GM12878 (cell line): ENCODE results near the gene NDRG4. TPM values are rescaled to one million over a fixed set of nuclear protein-coding genes. Genes with fewer than 3 reads are reported as not detected.

Experiments
- ATAC-seq: fragments of 200-7000 bp; cut with Tn5 transposase; 3 replicates; pipeline ENCODE4 v1.9.1; 2020; ENCODE audit warnings: mild to moderate bottlenecking, moderate library complexity
- BruUV-seq: library from RNA; stranded (reverse); fragments of 400-500 nt; replicated peaks from 2 replicates; lab custom pipeline; 2021; lab: Mats Ljungman, UMichigan
- CTCF ChIA-PET: fragments of 300-600 bp; sonication (Branson Sonifier 250); formaldehyde crosslinking; extraction: SDS; loops from one replicate; lab custom pipeline; 2021; ENCODE audit warnings: inconsistent platforms; lab: Yijun Ruan, JAX
- POLR2A ChIA-PET: fragments of 350-600 bp; formaldehyde crosslinking; extraction: SDS; loops from one replicate; lab custom pipeline; 2021; ENCODE audit warnings: inconsistent platforms; lab: Charles Lee
- RAD21 ChIA-PET: fragments of 300-600 bp; sonication (Branson Sonifier 250); formaldehyde crosslinking; loops from one replicate; lab custom pipeline; 2023; ENCODE audit warnings: antibody characterized with exemption; ENCODE audit not compliant: unreplicated experiment; lab: Charles Lee
- SMC1A ChIA-PET: fragments of 300-600 bp; sonication (Branson Sonifier 250); formaldehyde crosslinking; loops from one replicate; lab custom pipeline; 2023; ENCODE audit not compliant: unreplicated experiment, uncharacterized antibody; lab: Charles Lee
- DNase-seq: peaks from one replicate; pipeline ENCODE4 v3.0.0-alpha.2; 2011; ENCODE audit warnings: low read depth, low spot score
- FAIRE-seq: peaks from 3 replicates; lab custom pipeline; 2011; peaks lifted over from hg19 to GRCh38; lab: Jason Lieb, UNC
- H2AFZ ChIP-seq: 2 replicates; pipeline ENCODE4 v1.6.0; 2011; ENCODE audit warnings: low read depth, low read length, control low read depth; ENCODE audit not compliant: control insufficient read depth
- H3K27ac ChIP-seq: 2 replicates; pipeline ENCODE4 v1.5.1; 2011; ENCODE audit warnings: control low read depth; ENCODE audit not compliant: control insufficient read depth, insufficient read depth
- H3K27me3 ChIP-seq, 2 experiments: replicated peaks in 1 of 2; 2 replicates each; pipeline versions ENCODE4 v1.6.0 to v1.6.1; 2011; ENCODE audit warnings: low read length in 1 of 2; ENCODE audit not compliant: control insufficient read depth in 2 of 2, insufficient read depth in 2 of 2
- H3K36me3 ChIP-seq, 2 experiments: 2 replicates each; pipeline ENCODE4 v1.5.1; 2011; ENCODE audit warnings: low read length in 1 of 2; ENCODE audit not compliant: control insufficient read depth in 2 of 2, insufficient read depth in 2 of 2
- H3K4me1 ChIP-seq: 2 replicates; pipeline ENCODE4 v1.6.1; 2011; ENCODE audit warnings: mild to moderate bottlenecking, low read length, moderate library complexity, mixed read lengths; ENCODE audit not compliant: control insufficient read depth, insufficient read depth
- H3K4me2 ChIP-seq: 2 replicates; pipeline ENCODE4 v1.6.0; 2011; ENCODE audit warnings: control low read depth; ENCODE audit not compliant: control insufficient read depth, insufficient read depth
- H3K4me3 ChIP-seq: fragments of 200-600 bp; sonication (generic); 2 replicates; pipeline ENCODE4 v1.5.1; 2016
- H3K79me2 ChIP-seq: 2 replicates; pipeline ENCODE4 v1.6.0; 2011; ENCODE audit warnings: low read length; ENCODE audit not compliant: control insufficient read depth, insufficient read depth
- H3K9ac ChIP-seq: 2 replicates; pipeline ENCODE4 v1.8.0; 2011; ENCODE audit warnings: low read length, control low read depth, mixed read lengths; ENCODE audit not compliant: control insufficient read depth, insufficient read depth
- H3K9me3 ChIP-seq: replicated peaks from 3 replicates; pipeline ENCODE4 v1.5.1; 2011; ENCODE audit warnings: mild to moderate bottlenecking, low read length; ENCODE audit not compliant: control insufficient read depth, insufficient read depth
- H4K20me1 ChIP-seq: 2 replicates; pipeline ENCODE4 v1.6.0; 2011; ENCODE audit not compliant: control insufficient read depth, insufficient read depth
- BACH1 ChIP-seq: fragments of 450-650 bp; IDR thresholded peaks from 2 replicates; pipeline ENCODE4 v1.6.1; 2017; ENCODE audit warnings: mild to moderate bottlenecking, borderline replicate concordance
- BCL11A ChIP-seq: IDR thresholded peaks from 2 replicates; pipeline ENCODE4 v1.6.1; 2011; ENCODE audit warnings: low read depth, low read length
- BHLHE40 ChIP-seq, 2 experiments: fragments of 450-650 bp in 1 of 2; IDR thresholded peaks; 2 replicates each; pipeline ENCODE4 v1.6.1; 2011 to 2017; ENCODE audit warnings: low read depth in 2 of 2, borderline replicate concordance in 1 of 2, improper control_type of control experiment in 1 of 2, low read length in 1 of 2, mild to moderate bottlenecking in 1 of 2
- CBX3 ChIP-seq: fragments of 200-600 bp; sonication (generic); IDR thresholded peaks from 2 replicates; pipeline ENCODE4 v1.6.1; 2016; ENCODE audit warnings: low read depth, borderline replicate concordance
- FOS ChIP-seq: IDR thresholded peaks from 3 replicates; pipeline ENCODE4 v1.6.1; 2011; ENCODE audit warnings: borderline replicate concordance; ENCODE audit not compliant: insufficient read length; ENCODE audit errors: extremely low read depth
- FOXK2 ChIP-seq: fragments of 450-650 bp; IDR thresholded peaks from 2 replicates; pipeline ENCODE4 v1.6.1; 2017; ENCODE audit warnings: mild to moderate bottlenecking, moderate library complexity
- NBN ChIP-seq: fragments of 450-650 bp; IDR thresholded peaks from 2 replicates; pipeline ENCODE4 v1.6.1; 2016
- NFIC ChIP-seq: IDR thresholded peaks from 2 replicates; pipeline ENCODE4 v1.6.1; 2012; ENCODE audit warnings: low read depth, mild to moderate bottlenecking, inconsistent platforms, low read length, moderate library complexity
- NFYB ChIP-seq: IDR thresholded peaks from 2 replicates; pipeline ENCODE4 v1.6.1; 2011; ENCODE audit warnings: low read depth, mild to moderate bottlenecking, low read length, improper control_type of control experiment, moderate library complexity; ENCODE audit not compliant: insufficient read depth
- POLR2AphosphoS2 ChIP-seq: IDR thresholded peaks from 2 replicates; pipeline ENCODE4 v1.6.1; 2011; ENCODE audit warnings: low read depth, mild to moderate bottlenecking, low read length, improper control_type of control experiment, moderate library complexity
- PRDM15 ChIP-seq: fragments of 450-650 bp; formaldehyde crosslinking; IDR thresholded peaks from 2 replicates; pipeline ENCODE4 v1.4.0; 2020; ENCODE audit warnings: mild to moderate bottlenecking, moderate library complexity
- ZNF217 ChIP-seq: fragments of 450-650 bp; IDR thresholded peaks from 2 replicates; pipeline ENCODE4 v1.6.1; 2017; ENCODE audit warnings: antibody characterized with exemption, mild to moderate bottlenecking
- WGBS: methylation state at CpG from one replicate; pipeline ENCODE4 v1.1.6; 2016; ENCODE audit warnings: low lambda C conversion rate; ENCODE audit not compliant: insufficient replicate concordance, insufficient coverage; ENCODE audit errors: missing lambda C conversion rate; 5-methylcytosine and 5-hydroxymethylcytosine counted together
- in situ Hi-C: fragments of 300-500 bp; cut with MboI; formaldehyde crosslinking; loops from 9 replicates; pipeline ENCODE4 v1.14.3; 2018; ENCODE audit warnings: mixed read lengths
- intact Hi-C: fragments of 100-400 bp; cut with micrococcal nuclease; formaldehyde crosslinking; loops from one replicate; pipeline ENCODE4 v1.14.2; 2022; ENCODE audit not compliant: unreplicated experiment
- polyA plus RNA-seq, 11 experiments: library from polyadenylated mRNA; depleted of rRNA in 4 of 11; unstranded in 6 of 11; stranded (reverse) in 5 of 11; fragments of >200 nt; fragmentation: Nextera tagmentation in 4 of 11; fragmentation: Illumina TruSeq in 1 of 11; extraction: Ambion mirVana in 4 of 11; extraction: Trizol in 1 of 11; gene quantifications; 1 replicate in 1 of 11; 2 replicates in 10 of 11; pipeline versions ENCODE4 v1.2.1 to v1.2.3, GENCODE V29; 2011 to 2016; ENCODE audit warnings: inconsistent platforms in 2 of 11, missing spikeins in 2 of 11, low read depth in 1 of 11
- total RNA-seq, 4 experiments: library from RNA; depleted of rRNA in 3 of 4; stranded (reverse); fragments of >200 nt in 3 of 4; fragmentation: Illumina TruSeq in 1 of 4; extraction: Trizol in 1 of 4; gene quantifications; 2 replicates each; pipeline versions ENCODE4 v1.2.1 to v1.2.3, GENCODE V29; 2013 to 2021
- TF ChIP-seq, protein P1 (sequence below): fragments of 450-650 bp; IDR thresholded peaks from 2 replicates; pipeline ENCODE4 v1.6.1; 2017; ENCODE audit warnings: mild to moderate bottlenecking, moderate library complexity

NDRG4 gene
- total and polyA plus RNA-seq, 10 of the 15 experiments (the other 5 are each of a cell fraction or from before 2014, with no cell fraction given), result 0.33 to 3.8 (median 2.5) TPM

GRCh38 chr16:58464916-58465731, 34.8 kb upstream of the NDRG4 start (continued):
- no peak for TF ChIP-seq FOS
- no peak for TF ChIP-seq NBN

- BruUV-seq, result no TSS peak
- RAD21 ChIA-PET, result no interaction called here
- intact Hi-C loops, result no loop called here
- ATAC-seq (no peak), DNase-seq (no peak), FAIRE-seq (no peak)
- WGBS, result 26% methylated on average over 13 of the region's 13 CpGs
- CTCF ChIA-PET, result no interaction called here
- no peaks in the 10 kb centered on the region for H3K79me2 ChIP-seq
- H3K27me3 ChIP-seq, result peaks cover 8 to 9% of the 10 kb centered on the region in 2 experiments; a peak in 3 of 4 replicates
- no peaks in the 10 kb centered on the region for H3K4me1 ChIP-seq
- TF ChIP-seq BACH1 (no peak), NFIC (no peak), FOXK2 (no peak), BHLHE40 (IDR thresholded peaks at IDR 0.05; ENCODE audit: borderline replicate concordance in 1 of 2, low read depth in 2 of 2, low read length in 1 of 2) (no peak), BCL11A (no peak), ZNF217 (no peak), PRDM15 (CRISPR knock-in tag) (no peak), NFYB (no peak), POLR2AphosphoS2 (no peak), CBX3 (no peak)
- TF ChIP-seq, protein P1, sequence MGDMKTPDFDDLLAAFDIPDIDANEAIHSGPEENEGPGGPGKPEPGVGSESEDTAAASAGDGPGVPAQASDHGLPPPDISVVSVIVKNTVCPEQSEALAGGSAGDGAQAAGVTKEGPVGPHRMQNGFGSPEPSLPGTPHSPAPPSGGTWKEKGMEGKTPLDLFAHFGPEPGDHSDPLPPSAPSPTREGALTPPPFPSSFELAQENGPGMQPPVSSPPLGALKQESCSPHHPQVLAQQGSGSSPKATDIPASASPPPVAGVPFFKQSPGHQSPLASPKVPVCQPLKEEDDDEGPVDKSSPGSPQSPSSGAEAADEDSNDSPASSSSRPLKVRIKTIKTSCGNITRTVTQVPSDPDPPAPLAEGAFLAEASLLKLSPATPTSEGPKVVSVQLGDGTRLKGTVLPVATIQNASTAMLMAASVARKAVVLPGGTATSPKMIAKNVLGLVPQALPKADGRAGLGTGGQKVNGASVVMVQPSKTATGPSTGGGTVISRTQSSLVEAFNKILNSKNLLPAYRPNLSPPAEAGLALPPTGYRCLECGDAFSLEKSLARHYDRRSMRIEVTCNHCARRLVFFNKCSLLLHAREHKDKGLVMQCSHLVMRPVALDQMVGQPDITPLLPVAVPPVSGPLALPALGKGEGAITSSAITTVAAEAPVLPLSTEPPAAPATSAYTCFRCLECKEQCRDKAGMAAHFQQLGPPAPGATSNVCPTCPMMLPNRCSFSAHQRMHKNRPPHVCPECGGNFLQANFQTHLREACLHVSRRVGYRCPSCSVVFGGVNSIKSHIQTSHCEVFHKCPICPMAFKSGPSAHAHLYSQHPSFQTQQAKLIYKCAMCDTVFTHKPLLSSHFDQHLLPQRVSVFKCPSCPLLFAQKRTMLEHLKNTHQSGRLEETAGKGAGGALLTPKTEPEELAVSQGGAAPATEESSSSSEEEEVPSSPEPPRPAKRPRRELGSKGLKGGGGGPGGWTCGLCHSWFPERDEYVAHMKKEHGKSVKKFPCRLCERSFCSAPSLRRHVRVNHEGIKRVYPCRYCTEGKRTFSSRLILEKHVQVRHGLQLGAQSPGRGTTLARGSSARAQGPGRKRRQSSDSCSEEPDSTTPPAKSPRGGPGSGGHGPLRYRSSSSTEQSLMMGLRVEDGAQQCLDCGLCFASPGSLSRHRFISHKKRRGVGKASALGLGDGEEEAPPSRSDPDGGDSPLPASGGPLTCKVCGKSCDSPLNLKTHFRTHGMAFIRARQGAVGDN, result no peak
- no peaks in the 10 kb centered on the region for H4K20me1 ChIP-seq
- H3K4me2 ChIP-seq, result no peak overlapping the region
- no peak overlapping the region for H3K27ac ChIP-seq
- no peak overlapping the region for H2AFZ ChIP-seq
- POLR2A ChIA-PET, result no interaction called here
- H3K4me3 ChIP-seq, result no peak overlapping the region
- H3K9me3 ChIP-seq, result no peaks in the 10 kb centered on the region
- H3K9ac ChIP-seq, result no peak overlapping the region
- in situ Hi-C loops, result no loop called here
- SMC1A ChIA-PET, result interaction anchor here (0.7 kb wide), 1 partner anchor 20 kb away, joined by 3 read pairs; no protein-coding TSS in a partner anchor
- H3K36me3 ChIP-seq, result no peaks in the 10 kb centered on the region
Observed at GRCh38 chr16:58465817-58466216, 34.1 kb upstream of the NDRG4 start.
